ENCODE measurements around the gene LUC7L3.

The LUC7L3 gene

DNA sequence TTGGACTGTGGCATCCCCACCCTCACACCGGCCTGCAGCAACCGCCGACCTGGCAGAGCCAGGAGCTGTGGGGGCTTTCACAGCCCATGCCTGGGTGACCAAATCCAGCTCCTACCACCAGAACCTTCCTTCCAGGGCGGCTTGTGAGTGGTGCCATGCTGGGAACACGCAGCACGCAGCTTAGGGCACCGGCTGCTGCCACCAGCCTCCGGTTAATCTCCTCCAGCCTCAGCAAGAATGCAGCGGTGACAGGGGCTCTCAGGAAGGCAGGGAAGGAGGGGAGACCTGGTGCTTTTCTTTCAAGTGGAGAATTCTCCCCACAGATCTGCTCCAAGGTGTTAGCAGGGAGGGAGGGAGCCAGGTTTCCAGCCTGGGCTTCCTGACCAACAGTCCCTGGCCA is 80.2 kb downstream of the LUC7L3 start:
- H3K27ac ChIP-seq (ENCODE audit: low read length): no peak overlapping the region
- H3K9me3 ChIP-seq (ENCODE audit: insufficient read depth, low read length, severe bottlenecking): no peaks in the 10 kb centered on the region
- no peaks in the 10 kb centered on the region for H3K79me2 ChIP-seq (ENCODE audit: insufficient read depth, low read length)
- H3K27me3 ChIP-seq (ENCODE audit: insufficient read depth, low read length, poor library complexity): peaks cover 2% of the 10 kb centered on the region
- H3K4me3 ChIP-seq (ENCODE audit: low read depth in 1 of 2, low read length in 2 of 2): no peak overlapping the region
- no peak overlapping the region for H3K9ac ChIP-seq (ENCODE audit: low read depth, low read length)
- H4K20me1 ChIP-seq (ENCODE audit: insufficient read depth, low read length): no peaks in the 10 kb centered on the region
- H3K4me2 ChIP-seq (ENCODE audit: insufficient read depth, low read length): no peak overlapping the region
- ATAC-seq (ENCODE audit: insufficient read depth, low read depth) (no peak), DNase-seq (no peak)
- H2AFZ ChIP-seq (ENCODE audit: low read depth, low read length): no peak overlapping the region
- H3K4me1 ChIP-seq (ENCODE audit: insufficient read depth, low read length): no peaks in the 10 kb centered on the region
- H3K36me3 ChIP-seq (ENCODE audit: insufficient read depth, low read length): no peaks in the 10 kb centered on the region
- no peak for TF ChIP-seq EZH2 (IDR thresholded peaks at IDR 0.05; ENCODE audit: borderline replicate concordance, low read depth, low read length, severe bottlenecking)
- TF ChIP-seq, protein P1, sequence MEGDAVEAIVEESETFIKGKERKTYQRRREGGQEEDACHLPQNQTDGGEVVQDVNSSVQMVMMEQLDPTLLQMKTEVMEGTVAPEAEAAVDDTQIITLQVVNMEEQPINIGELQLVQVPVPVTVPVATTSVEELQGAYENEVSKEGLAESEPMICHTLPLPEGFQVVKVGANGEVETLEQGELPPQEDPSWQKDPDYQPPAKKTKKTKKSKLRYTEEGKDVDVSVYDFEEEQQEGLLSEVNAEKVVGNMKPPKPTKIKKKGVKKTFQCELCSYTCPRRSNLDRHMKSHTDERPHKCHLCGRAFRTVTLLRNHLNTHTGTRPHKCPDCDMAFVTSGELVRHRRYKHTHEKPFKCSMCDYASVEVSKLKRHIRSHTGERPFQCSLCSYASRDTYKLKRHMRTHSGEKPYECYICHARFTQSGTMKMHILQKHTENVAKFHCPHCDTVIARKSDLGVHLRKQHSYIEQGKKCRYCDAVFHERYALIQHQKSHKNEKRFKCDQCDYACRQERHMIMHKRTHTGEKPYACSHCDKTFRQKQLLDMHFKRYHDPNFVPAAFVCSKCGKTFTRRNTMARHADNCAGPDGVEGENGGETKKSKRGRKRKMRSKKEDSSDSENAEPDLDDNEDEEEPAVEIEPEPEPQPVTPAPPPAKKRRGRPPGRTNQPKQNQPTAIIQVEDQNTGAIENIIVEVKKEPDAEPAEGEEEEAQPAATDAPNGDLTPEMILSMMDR (IDR thresholded peaks at IDR 0.05; ENCODE audit: borderline replicate concordance, extremely low read depth, low read length, poor library complexity, severe bottlenecking): no peak

DNA sequence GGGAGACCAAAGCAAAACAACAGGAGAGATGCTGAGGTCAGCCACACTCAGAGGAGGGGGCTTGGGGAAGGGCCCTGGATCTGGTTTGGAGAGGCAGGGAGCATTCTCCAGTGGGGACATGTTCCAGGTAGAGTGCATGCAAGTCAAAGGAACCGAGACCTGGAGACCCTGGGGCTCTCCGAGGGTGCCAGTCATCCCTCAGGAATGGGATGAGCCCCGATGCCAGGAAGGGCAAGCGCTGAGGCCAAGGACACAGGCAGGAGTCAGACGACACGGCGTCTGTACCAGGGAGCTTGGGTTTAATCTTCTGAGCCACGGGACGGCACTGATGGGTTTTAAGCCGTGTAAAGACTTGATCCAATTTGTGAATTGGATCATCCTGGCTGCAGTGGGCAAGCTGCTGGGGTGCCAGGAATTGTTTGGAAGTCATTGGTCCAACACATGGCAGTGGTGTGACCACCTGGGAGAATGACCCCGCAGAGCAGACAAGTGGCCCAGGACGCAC is 80.8 kb downstream of the LUC7L3 start:
- no peak overlapping the region for H3K27ac ChIP-seq (ENCODE audit: low read length)
- ATAC-seq (ENCODE audit: insufficient read depth, low read depth) (no peak), DNase-seq (no peak)
- no peaks in the 10 kb centered on the region for H4K20me1 ChIP-seq (ENCODE audit: insufficient read depth, low read length)
- no peak overlapping the region for H3K4me2 ChIP-seq (ENCODE audit: insufficient read depth, low read length)
- H3K36me3 ChIP-seq (ENCODE audit: insufficient read depth, low read length): no peaks in the 10 kb centered on the region
- no peak overlapping the region for H3K4me3 ChIP-seq (ENCODE audit: low read depth in 1 of 2, low read length in 2 of 2)
- TF ChIP-seq EZH2 (IDR thresholded peaks at IDR 0.05; ENCODE audit: borderline replicate concordance, low read depth, low read length, severe bottlenecking): no peak
- TF ChIP-seq, protein P1 (IDR thresholded peaks at IDR 0.05; ENCODE audit: borderline replicate concordance, extremely low read depth, low read length, poor library complexity, severe bottlenecking): no peak
- no peaks in the 10 kb centered on the region for H3K79me2 ChIP-seq (ENCODE audit: insufficient read depth, low read length)
- H3K9me3 ChIP-seq (ENCODE audit: insufficient read depth, low read length, severe bottlenecking): no peaks in the 10 kb centered on the region
- no peak overlapping the region for H3K9ac ChIP-seq (ENCODE audit: low read depth, low read length)
- no peak overlapping the region for H2AFZ ChIP-seq (ENCODE audit: low read depth, low read length)
- H3K4me1 ChIP-seq (ENCODE audit: insufficient read depth, low read length): no peaks in the 10 kb centered on the region
- peaks cover 2% of the 10 kb centered on the region for H3K27me3 ChIP-seq (ENCODE audit: insufficient read depth, low read length, poor library complexity)

DNA sequence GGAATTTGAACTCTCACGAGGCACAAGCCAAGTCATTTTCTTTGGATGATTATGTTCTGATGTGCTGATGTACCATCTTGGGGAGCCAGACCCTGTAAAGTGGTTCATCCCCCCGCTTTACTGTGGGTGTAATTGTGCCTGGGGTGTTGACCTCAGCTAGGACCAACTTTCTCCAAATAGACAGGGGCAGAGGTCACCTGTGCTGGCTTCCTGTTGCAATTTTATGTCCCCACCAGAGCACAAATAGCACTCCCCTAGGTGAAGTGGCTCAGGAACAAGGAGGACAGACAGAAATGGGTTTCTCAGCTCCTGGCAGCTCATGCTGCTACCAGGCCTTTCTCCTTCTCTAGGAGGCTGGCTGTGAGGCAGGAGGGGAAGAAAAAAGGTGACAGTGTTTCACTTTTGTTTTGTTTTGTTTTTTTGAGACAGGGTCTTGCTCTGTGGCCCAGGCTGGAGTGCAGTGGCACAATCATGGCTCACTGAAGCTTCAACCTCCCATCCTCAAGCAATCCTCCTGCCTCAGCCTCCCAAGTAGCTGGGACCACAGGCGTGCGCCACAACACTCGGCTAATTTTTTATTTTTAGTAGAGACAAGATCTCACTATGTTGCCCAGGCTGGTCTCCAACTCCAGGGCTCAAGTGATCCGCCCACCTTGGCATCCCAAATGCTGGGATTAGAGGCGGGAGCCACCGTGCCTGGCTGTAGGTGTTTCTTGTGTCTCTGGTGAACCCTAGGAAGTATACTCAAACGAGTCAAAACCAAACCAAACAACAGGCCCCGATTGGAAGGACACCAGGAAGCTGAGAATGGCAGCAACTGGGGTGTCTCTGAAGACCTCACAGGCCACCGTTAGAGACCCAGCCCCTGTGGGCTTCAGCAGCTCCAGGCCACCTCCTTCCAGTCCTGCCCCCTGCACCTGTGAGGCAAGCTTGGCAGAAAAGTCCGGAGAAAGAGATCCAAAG is 83.5 kb downstream of the LUC7L3 start:
- no peaks in the 10 kb centered on the region for H3K9me3 ChIP-seq (ENCODE audit: insufficient read depth, low read length, severe bottlenecking)
- H3K4me1 ChIP-seq (ENCODE audit: insufficient read depth, low read length): no peaks in the 10 kb centered on the region
- no peak overlapping the region for H3K4me2 ChIP-seq (ENCODE audit: insufficient read depth, low read length)
- no peak overlapping the region for H2AFZ ChIP-seq (ENCODE audit: low read depth, low read length)
- H4K20me1 ChIP-seq (ENCODE audit: insufficient read depth, low read length): no peaks in the 10 kb centered on the region
- H3K4me3 ChIP-seq (ENCODE audit: low read depth in 1 of 2, low read length in 2 of 2): no peak overlapping the region
- peaks cover 2% of the 10 kb centered on the region for H3K27me3 ChIP-seq (ENCODE audit: insufficient read depth, low read length, poor library complexity)
- no peak for TF ChIP-seq EZH2 (IDR thresholded peaks at IDR 0.05; ENCODE audit: borderline replicate concordance, low read depth, low read length, severe bottlenecking)
- TF ChIP-seq, protein P1 (IDR thresholded peaks at IDR 0.05; ENCODE audit: borderline replicate concordance, extremely low read depth, low read length, poor library complexity, severe bottlenecking): no peak
- no peaks in the 10 kb centered on the region for H3K79me2 ChIP-seq (ENCODE audit: insufficient read depth, low read length)
- no peaks in the 10 kb centered on the region for H3K36me3 ChIP-seq (ENCODE audit: insufficient read depth, low read length)
- ATAC-seq (ENCODE audit: insufficient read depth, low read depth): no peak
- DNase-seq: no peak
- no peak overlapping the region for H3K27ac ChIP-seq (ENCODE audit: low read length)
- H3K9ac ChIP-seq (ENCODE audit: low read depth, low read length): no peak overlapping the region
